HG02970 (cell line): ENCODE data around the gene OXLD1.
"Not testable (repeated sequence)": the region's sequence is repeated elsewhere in the genome, so short reads cannot be mapped to it uniquely, and the experiment has no call there.

ENCODE experiments used
- ATAC-seq: cut with Tn5 transposase; IDR thresholded peaks from one replicate; pipeline ENCODE4 v1.9.1; 2021; ENCODE audit warnings: mild to moderate bottlenecking, moderate library complexity, moderate number of reproducible peaks; ENCODE audit not compliant: unreplicated experiment, low FRiP score

Gene OXLD1

GRCh38 chr17:81621494-81622130 is 44.8 kb downstream of the OXLD1 start:
- ATAC-seq, result no peak

GRCh38 chr17:81618307-81618706 is 48.1 kb downstream of the OXLD1 start:
- not testable (repeated sequence) for ATAC-seq

DNA sequence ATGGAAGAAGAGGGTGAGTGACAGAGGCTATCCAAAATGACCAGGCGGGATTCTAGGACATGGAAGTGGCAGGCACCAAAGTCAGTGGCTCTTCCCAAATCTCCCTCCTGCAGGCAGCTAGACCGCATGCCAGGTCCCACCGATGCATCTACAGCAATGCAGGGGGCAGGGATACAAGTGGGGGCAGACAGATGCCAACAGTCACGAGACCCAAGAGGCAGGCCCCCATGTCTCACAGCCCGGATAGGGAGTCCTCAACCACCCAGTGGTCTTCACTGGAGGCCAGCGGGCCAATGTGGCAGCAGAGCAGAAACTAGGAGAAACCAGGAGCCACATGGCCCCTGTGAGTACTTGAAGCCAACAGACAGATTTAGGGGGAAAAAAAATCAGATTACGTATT is 49.5 kb downstream of the OXLD1 start:
- ATAC-seq, result no peak

DNA sequence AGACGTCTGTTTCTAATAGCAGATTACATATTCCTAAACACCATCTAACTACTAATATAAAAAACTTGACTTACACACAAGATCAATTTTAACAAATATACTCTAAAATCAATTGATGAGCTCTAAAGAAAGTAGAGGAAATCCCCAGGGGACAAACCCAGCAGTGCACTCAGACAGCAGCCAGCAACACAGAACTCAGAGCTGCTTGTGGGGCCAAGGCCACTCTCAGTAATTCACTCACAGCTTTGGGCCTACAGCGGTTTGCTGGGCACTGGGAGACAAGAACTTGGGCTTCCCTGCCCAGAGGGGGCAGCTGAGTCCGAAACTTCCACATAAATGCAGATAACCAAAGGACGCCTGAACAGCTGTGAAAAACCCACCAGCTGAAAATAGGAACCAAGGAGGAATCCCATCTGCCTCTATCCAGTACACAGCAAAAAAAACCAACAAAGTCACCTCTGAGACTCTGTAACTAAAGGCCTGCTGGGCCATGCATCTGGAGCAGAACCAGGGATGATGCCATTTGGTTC is 50.9 kb downstream of the OXLD1 start:
- ATAC-seq, result no peak
